DND-41 (cell line): Measurements from ENCODE around the gene EFHC2.
A peak's percentile ranks its signal among the peaks of the same experiment; 100 is the strongest.

Experiments used
- ATAC-seq: fragments of 200-7000 bp; cut with Tn5 transposase; 3 replicates; pipeline ENCODE4 v1.9.1; 2021; ENCODE audit warnings: low read depth; ENCODE audit not compliant: insufficient read depth
- DNase-seq: peaks from one replicate; pipeline ENCODE4 v3.0.0-alpha.2; 2020
- H2AFZ ChIP-seq: 2 replicates; pipeline ENCODE4 v1.6.0; 2012; ENCODE audit warnings: low read depth, low read length
- H3K27ac ChIP-seq: 2 replicates; pipeline ENCODE4 v1.5.1; 2012; ENCODE audit warnings: low read length, inconsistent platforms
- H3K27me3 ChIP-seq: fragments of 200-600 bp; sonication (generic); 2 replicates; pipeline ENCODE4 v1.6.0; 2012; ENCODE audit warnings: low read length, mild to moderate bottlenecking, inconsistent platforms; ENCODE audit not compliant: insufficient read depth, poor library complexity
- H3K36me3 ChIP-seq: 2 replicates; pipeline ENCODE4 v1.5.1; 2012; ENCODE audit warnings: low read length, inconsistent platforms; ENCODE audit not compliant: insufficient read depth
- H3K4me1 ChIP-seq: 2 replicates; pipeline ENCODE4 v1.5.1; 2012; ENCODE audit warnings: mild to moderate bottlenecking, low read length; ENCODE audit not compliant: insufficient read depth
- H3K4me2 ChIP-seq: 2 replicates; pipeline ENCODE4 v1.6.0; 2012; ENCODE audit warnings: mild to moderate bottlenecking, moderate library complexity, low read length, inconsistent platforms; ENCODE audit not compliant: insufficient read depth
- H3K4me3 ChIP-seq, 2 experiments: fragments of 200-600 bp in 1 of 2; shearing (Covaris generic) in 1 of 2; 2 replicates each; pipeline ENCODE4 v1.5.1; 2012 to 2016; ENCODE audit warnings: inconsistent platforms in 2 of 2, low read length in 2 of 2, mild to moderate bottlenecking in 2 of 2, low read depth in 1 of 2, moderate library complexity in 1 of 2
- H3K79me2 ChIP-seq: 2 replicates; pipeline ENCODE4 v1.6.0; 2012; ENCODE audit warnings: low read length, inconsistent platforms; ENCODE audit not compliant: insufficient read depth
- H3K9ac ChIP-seq: 2 replicates; pipeline ENCODE4 v1.6.0; 2012; ENCODE audit warnings: low read depth, mild to moderate bottlenecking, inconsistent platforms, low read length, moderate library complexity
- H3K9me3 ChIP-seq: 2 replicates; pipeline ENCODE4 v1.5.1; 2012; ENCODE audit warnings: low read length, moderate library complexity, mild to moderate bottlenecking, inconsistent platforms; ENCODE audit not compliant: insufficient read depth, severe bottlenecking
- H4K20me1 ChIP-seq: 2 replicates; pipeline ENCODE4 v1.6.0; 2012; ENCODE audit warnings: low read length; ENCODE audit not compliant: insufficient read depth
- CTCF ChIP-seq: IDR thresholded peaks from 2 replicates; pipeline ENCODE4 v1.5.1; 2012; ENCODE audit warnings: borderline replicate concordance, low read length, moderate library complexity, mild to moderate bottlenecking; ENCODE audit not compliant: poor library complexity, severe bottlenecking; ENCODE audit errors: extremely low read depth
- EZH2 ChIP-seq: IDR thresholded peaks from 3 replicates; pipeline ENCODE4 v1.6.1; 2012; ENCODE audit warnings: borderline replicate concordance, low read depth, mild to moderate bottlenecking, moderate library complexity, low read length, inconsistent platforms; ENCODE audit not compliant: severe bottlenecking

EFHC2 gene

GRCh38 chrX:44306356-44306755, 37.1 kb downstream of the EFHC2 start:
- H3K79me2 ChIP-seq: no peaks in the 10 kb centered on the region
- ATAC-seq (no peak), DNase-seq (no peak)
- no peaks in the 10 kb centered on the region for H3K27me3 ChIP-seq
- no peak overlapping the region for H3K4me3 ChIP-seq
- no peak overlapping the region for H3K9ac ChIP-seq
- TF ChIP-seq EZH2 (no peak), CTCF (no peak)
- no peak overlapping the region for H3K4me2 ChIP-seq
- H3K9me3 ChIP-seq: no peaks in the 10 kb centered on the region
- no peaks in the 10 kb centered on the region for H3K36me3 ChIP-seq
- no peaks in the 10 kb centered on the region for H3K4me1 ChIP-seq
- no peaks in the 10 kb centered on the region for H4K20me1 ChIP-seq
- no peak overlapping the region for H3K27ac ChIP-seq
- H2AFZ ChIP-seq: no peak overlapping the region

GRCh38 chrX:44305921-44306320, 37.6 kb downstream of the EFHC2 start:
- Histone ChIP-seq H3K4me2 (no peak overlapping the region), H3K27ac (no peak overlapping the region)
- ATAC-seq: no peak

GRCh38 chrX:44303119-44303518, 40.4 kb downstream of the EFHC2 start:
- H3K27ac ChIP-seq: no peak overlapping the region
- H3K4me3 ChIP-seq: no peak overlapping the region
- no peaks in the 10 kb centered on the region for H3K4me1 ChIP-seq
- DNase-seq (no peak), ATAC-seq (no peak)
- H3K4me2 ChIP-seq: no peak overlapping the region
- no peaks in the 10 kb centered on the region for H3K9me3 ChIP-seq
- no peak overlapping the region for H3K9ac ChIP-seq
- no peaks in the 10 kb centered on the region for H3K79me2 ChIP-seq
- H2AFZ ChIP-seq: no peak overlapping the region
- TF ChIP-seq EZH2: no peak
- peak; percentile 8 for TF ChIP-seq CTCF
- H3K27me3 ChIP-seq: no peaks in the 10 kb centered on the region
- H4K20me1 ChIP-seq: no peaks in the 10 kb centered on the region
- no peaks in the 10 kb centered on the region for H3K36me3 ChIP-seq

More at GRCh38 chrX:44305921-44306320, 37.6 kb downstream of the EFHC2 start:
- Histone ChIP-seq H3K9me3 (no peaks in the 10 kb centered on the region), H2AFZ (no peak overlapping the region), H3K36me3 (no peaks in the 10 kb centered on the region), H3K9ac (no peak overlapping the region), H3K79me2 (no peaks in the 10 kb centered on the region), H3K27me3 (no peaks in the 10 kb centered on the region), H4K20me1 (no peaks in the 10 kb centered on the region), H3K4me3 (no peak overlapping the region), H3K4me1 (no peaks in the 10 kb centered on the region)
- no peak for TF ChIP-seq CTCF
- TF ChIP-seq EZH2: no peak
- no peak for DNase-seq

GRCh38 chrX:44299177-44299576, 44.3 kb downstream of the EFHC2 start:
- Histone ChIP-seq H3K4me1 (no peaks in the 10 kb centered on the region), H3K27ac (no peak overlapping the region), H3K79me2 (no peaks in the 10 kb centered on the region), H3K27me3 (no peaks in the 10 kb centered on the region), H3K36me3 (no peaks in the 10 kb centered on the region), H3K4me3 (no peak overlapping the region), H3K4me2 (no peak overlapping the region), H4K20me1 (no peaks in the 10 kb centered on the region), H3K9me3 (no peaks in the 10 kb centered on the region), H2AFZ (no peak overlapping the region), H3K9ac (no peak overlapping the region)
- ATAC-seq (no peak), DNase-seq (no peak)
- TF ChIP-seq CTCF (no peak), EZH2 (no peak)
